Left lung (tissue), 10 donors: Measurements from ENCODE around the gene FARP2. TPM values are rescaled to one million over a fixed set of nuclear protein-coding genes. Genes with fewer than 3 reads are reported as not detected.
A peak's percentile ranks its signal among the peaks of the same experiment; 100 is the strongest.
"Not testable (repeated sequence)": the region's sequence is repeated elsewhere in the genome, so short reads cannot be mapped to it uniquely, and the experiment has no call there.

Experiments used
- ATAC-seq: fragments of 200-7000 bp; cut with Tn5 transposase; one replicate; pipeline ENCODE4 v1.9.1; 2020; ENCODE audit warnings: moderate library complexity
- DNase-seq, 4 donors: peaks; one replicate each; pipeline ENCODE4 v3.0.0-alpha.2; 2013 to 2020
- H3K27ac ChIP-seq, 2 donors: fragments of 200-600 bp; sonication (generic) in 1 of 2; one replicate each; pipeline versions ENCODE4 v1.5.0 to v1.8.0; 2020 to 2021
- H3K27me3 ChIP-seq, 2 donors: fragments of 200-600 bp; sonication (generic) in 1 of 2; one replicate each; pipeline versions ENCODE4 v1.5.0 to v1.8.0; 2020 to 2021
- H3K36me3 ChIP-seq, 2 donors: fragments of 200-600 bp; sonication (generic) in 1 of 2; one replicate each; pipeline versions ENCODE4 v1.5.0 to v1.8.0; 2020 to 2021
- H3K4me1 ChIP-seq, 2 donors: fragments of 200-600 bp; one replicate each; pipeline ENCODE4 v1.8.0; 2021
- H3K4me3 ChIP-seq, 2 donors: fragments of 200-600 bp; sonication (generic) in 1 of 2; one replicate each; pipeline versions ENCODE4 v1.5.0 to v1.8.0; 2020 to 2021; ENCODE audit warnings: mild to moderate bottlenecking in 1 of 2
- H3K9me3 ChIP-seq, 2 donors: fragments of 200-600 bp; sonication (generic) in 1 of 2; one replicate each; pipeline versions ENCODE4 v1.5.0 to v1.8.0; 2020 to 2021
- intact Hi-C, 2 donors: fragments of 100-400 bp; cut with DNase I; formaldehyde crosslinking; loops; one replicate each; pipeline versions ENCODE4 v1.11.2 to v1.14.2; 2022
- polyA plus RNA-seq, 6 donors: library from polyadenylated mRNA; unstranded; fragments of 120-200 nt; gene quantifications; one replicate each; pipeline ENCODE4 v1.2.1, GENCODE V29; 2013; ENCODE audit not compliant: insufficient read length in 6 of 6
- total RNA-seq, 2 donors: library from RNA; stranded (reverse); fragmentation: NEBNext Ultra II Directional; extraction: Animal tissue kit (Norgen Biotek cat#: 25700); gene quantifications; one replicate each; pipeline ENCODE4 v1.2.1, GENCODE V29; 2021
- TF ChIP-seq, protein P1 (sequence below), 2 donors: fragments of 200-600 bp; sonication (generic) in 1 of 2; IDR thresholded peaks; one replicate each; pipeline versions ENCODE4 v1.5.0 to v1.8.0; 2021; ENCODE audit warnings: antibody characterized with exemption in 2 of 2
- donor health status: DM: no; HTN: yes; CAD: no.
- donor health status: DM: no; HTN: no; CAD: no.

The FARP2 gene
- total and polyA plus RNA-seq, 8 donors = 32.2 to 54.8 (median 49.9) TPM

DNA sequence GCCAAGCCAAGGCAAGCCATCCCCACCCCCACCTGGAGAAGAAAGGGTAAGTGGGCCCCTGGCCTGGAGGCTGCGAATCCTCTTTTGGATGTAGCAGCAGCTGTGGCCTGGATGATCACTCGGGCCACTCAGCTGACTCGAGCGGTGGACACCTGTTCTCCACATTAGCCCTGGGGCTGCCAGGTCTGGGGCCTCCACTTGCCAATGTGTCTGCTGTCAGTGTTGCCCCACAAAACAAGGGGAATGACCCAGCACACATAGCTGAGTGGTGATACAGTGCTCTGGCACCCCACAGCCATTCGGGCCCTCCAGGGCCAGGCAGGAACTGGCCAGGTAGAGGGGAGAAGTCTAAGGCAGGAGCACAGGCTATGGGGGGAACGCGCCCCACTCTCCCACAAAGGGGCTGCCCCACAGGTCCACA lies 149.7 kb downstream of the FARP2 start:
- TF ChIP-seq, protein P1, sequence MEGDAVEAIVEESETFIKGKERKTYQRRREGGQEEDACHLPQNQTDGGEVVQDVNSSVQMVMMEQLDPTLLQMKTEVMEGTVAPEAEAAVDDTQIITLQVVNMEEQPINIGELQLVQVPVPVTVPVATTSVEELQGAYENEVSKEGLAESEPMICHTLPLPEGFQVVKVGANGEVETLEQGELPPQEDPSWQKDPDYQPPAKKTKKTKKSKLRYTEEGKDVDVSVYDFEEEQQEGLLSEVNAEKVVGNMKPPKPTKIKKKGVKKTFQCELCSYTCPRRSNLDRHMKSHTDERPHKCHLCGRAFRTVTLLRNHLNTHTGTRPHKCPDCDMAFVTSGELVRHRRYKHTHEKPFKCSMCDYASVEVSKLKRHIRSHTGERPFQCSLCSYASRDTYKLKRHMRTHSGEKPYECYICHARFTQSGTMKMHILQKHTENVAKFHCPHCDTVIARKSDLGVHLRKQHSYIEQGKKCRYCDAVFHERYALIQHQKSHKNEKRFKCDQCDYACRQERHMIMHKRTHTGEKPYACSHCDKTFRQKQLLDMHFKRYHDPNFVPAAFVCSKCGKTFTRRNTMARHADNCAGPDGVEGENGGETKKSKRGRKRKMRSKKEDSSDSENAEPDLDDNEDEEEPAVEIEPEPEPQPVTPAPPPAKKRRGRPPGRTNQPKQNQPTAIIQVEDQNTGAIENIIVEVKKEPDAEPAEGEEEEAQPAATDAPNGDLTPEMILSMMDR (IDR thresholded peaks at IDR 0.05) = no peak
- intact Hi-C loops = no loop called here
- Histone ChIP-seq H3K27ac (no peak overlapping the region), H3K27me3 (peaks cover 0 to 8% of the 10 kb centered on the region in 2 donors), H3K36me3 (peaks cover 0 to 13% of the 10 kb centered on the region in 2 donors), H3K4me1 (peaks cover 16 to 30% of the 10 kb centered on the region in 2 donors), H3K9me3 (no peaks in the 10 kb centered on the region), H3K4me3 (no peak overlapping the region)
- ATAC-seq (no peak), DNase-seq (no peak)

DNA sequence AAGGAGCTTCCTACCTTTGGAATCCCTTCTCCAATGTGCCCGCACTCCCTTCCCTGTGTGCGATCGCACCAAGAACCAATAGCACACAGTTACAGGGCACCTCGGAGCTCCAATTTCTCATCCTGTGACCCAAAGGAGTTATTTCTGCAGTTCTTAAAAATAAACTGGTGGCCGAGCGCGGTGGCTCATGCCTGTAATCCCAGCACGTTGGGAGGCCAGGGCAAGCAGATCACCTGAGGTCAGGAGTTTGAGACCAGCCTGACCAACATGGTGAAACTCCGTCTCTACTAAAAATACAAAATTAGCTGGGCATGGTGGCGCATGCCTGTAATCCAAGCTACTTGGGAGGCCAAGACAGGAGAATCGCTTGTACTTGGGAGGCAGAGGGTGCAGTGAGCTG lies 150.2 kb downstream of the FARP2 start:
- DNase-seq, H3K36me3 ChIP-seq, H3K27me3 ChIP-seq, H3K9me3 ChIP-seq, H3K27ac ChIP-seq, intact Hi-C loops, ATAC-seq, H3K4me3 ChIP-seq: not testable (repeated sequence)
- H3K4me1 ChIP-seq = peaks cover 16 to 30% of the 10 kb centered on the region in 2 donors

DNA sequence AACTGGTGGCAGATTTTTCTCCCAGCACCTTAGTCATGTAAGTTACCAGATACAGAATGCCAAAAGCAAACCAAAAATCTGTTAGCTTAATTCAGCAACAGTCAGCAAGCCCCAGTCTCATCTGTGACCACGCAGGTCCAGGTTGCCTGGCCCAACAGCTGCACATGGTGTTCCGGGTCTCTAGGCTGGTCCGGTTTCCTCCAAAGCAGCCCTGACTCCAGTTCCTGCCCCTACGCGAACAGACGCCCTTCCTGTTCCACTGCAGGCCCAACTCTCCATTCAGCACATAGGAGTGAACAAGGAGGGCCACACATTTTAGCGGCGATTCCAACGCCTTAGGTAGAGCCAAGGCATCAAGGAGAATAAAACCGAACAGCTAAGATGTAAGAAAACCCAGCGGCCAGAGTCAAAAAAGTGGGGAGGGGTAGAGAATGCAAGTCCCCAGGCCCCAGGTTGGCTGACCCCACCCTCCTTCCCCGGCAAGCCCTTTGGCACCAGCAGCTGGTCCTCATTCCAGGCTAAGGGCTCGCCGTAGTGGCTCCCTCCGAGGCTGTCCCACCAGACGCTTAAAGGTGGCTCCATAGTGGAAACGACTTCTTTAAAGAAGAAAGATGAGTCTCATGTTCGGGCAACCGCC lies 150.8 kb downstream of the FARP2 start:
- ATAC-seq (no peak), DNase-seq (no peak)
- H3K4me1 ChIP-seq = peaks cover 16 to 30% of the 10 kb centered on the region in 2 donors
- peak overlapping the region in 1 of 2 donors; percentile 81 for H3K27ac ChIP-seq
- H3K4me3 ChIP-seq = peak overlapping the region; percentile 64 to 86
- intact Hi-C loops = no loop called here
- H3K36me3 ChIP-seq = peaks cover 0 to 2% of the 10 kb centered on the region in 2 donors
- no peaks in the 10 kb centered on the region for H3K9me3 ChIP-seq
- TF ChIP-seq, protein P1 (IDR thresholded peaks at IDR 0.05) = no peak
- peaks cover 0 to 8% of the 10 kb centered on the region in 2 donors for H3K27me3 ChIP-seq

DNA sequence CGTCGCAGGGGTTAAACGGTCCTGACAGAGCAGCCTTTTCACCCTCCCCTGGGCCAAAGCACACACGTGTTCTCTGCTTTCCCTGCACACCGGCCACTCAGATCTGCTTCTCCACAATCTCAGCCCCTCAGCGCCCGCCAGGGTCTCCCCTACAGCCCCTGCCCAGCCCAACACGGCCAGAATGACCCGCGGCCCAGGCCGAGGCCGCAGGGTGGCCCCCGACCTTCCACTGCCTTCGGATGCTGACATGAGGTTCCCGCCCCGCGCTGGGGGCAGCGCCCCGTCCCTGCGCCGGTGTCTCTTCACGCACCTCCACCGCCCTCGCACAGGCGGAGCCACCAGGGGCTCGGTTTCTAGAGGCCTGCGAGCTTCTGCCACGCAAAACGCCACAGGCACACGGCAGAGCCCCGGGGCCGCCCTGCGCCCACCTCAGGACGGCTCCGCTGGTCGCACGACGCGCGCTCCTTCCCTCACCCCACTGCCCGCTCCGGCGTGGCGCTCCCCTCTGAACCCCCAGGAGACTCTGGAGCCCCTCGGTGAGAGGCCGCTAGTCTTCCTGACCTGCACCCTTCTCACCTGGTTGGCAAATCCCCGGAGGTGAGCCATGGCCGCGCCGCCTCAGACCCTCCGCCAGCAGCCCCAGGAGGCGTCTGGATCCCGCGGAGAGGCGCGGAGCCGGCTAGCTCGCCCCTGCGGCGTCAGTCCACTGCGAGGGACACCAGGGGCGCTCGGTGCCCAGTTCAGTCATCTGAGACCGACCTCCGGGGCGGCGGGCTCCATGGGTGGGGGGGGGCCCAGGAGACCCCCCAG lies 151.6 kb downstream of the FARP2 start:
- H3K4me3 ChIP-seq = peak overlapping the region; percentile 64 to 86
- H3K27ac ChIP-seq = peak overlapping the region; percentile 70 to 81
- peak; percentile 30 for ATAC-seq
- H3K4me1 ChIP-seq = peaks cover 16 to 30% of the 10 kb centered on the region in 2 donors
- TF ChIP-seq, protein P1 (IDR thresholded peaks at IDR 0.05) = no peak
- intact Hi-C loops = no loop called here
- no peaks in the 10 kb centered on the region for H3K9me3 ChIP-seq
- peak in 3 of 4 donors; percentile 43 to 89 (median 64) for DNase-seq
- peaks cover 0 to 8% of the 10 kb centered on the region in 2 donors for H3K27me3 ChIP-seq
- H3K36me3 ChIP-seq = no peaks in the 10 kb centered on the region

DNA sequence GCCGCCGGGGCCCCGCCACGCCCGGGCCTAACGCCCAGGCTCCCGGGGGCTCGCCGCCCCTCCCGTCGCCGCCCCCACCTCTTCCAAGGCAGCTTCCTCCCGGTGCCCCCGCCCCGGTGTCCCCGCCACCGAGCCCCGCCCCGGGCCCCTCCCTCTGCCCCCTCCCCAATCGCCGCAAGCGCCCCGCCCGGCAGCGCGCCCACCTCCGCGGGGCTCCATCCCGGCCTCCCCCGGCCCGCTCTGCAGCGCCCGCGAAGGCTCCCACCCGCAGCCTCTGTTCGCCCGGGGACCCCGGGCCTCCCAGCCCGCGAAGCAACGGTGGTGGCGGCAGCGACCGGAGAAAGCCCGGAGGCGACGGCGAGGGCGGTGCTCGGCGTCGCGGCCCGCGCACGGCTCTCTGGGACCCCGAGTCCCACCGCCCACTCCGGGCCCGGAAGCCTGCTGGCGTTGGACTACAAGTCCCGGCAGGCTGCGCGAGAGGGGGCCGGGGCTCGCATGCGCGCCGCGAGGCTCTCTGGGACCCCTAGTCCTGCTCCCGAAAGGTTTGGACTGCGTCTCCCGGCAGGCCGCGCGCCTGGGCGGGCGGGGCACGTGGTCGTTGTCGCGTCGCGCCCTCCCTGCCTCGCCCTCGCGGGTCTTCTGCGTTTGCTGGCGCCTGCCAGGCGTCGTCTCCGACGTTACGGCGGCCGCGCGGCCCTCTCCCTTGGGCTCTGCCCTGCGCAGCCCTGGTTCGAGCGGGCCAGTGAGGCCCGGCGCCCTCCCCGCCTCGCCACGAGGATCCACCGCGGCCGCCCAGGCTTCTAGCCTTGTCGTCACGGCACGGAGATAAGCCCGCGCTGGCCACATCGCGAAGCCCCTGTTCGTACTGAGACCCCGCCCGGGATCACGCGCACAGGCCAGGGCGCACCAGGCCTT lies 152.4 kb downstream of the FARP2 start, which contains the start of gene STK25:
Gene STK25 (minus strand): TSS at position 345 of the 915 bp plus-strand sequence. CDS start 549 bp downstream, outside the sequence.
- Histone ChIP-seq H3K9me3 (no peaks in the 10 kb centered on the region), H3K27ac (peak within 1 kb of the TSS; percentile 70 to 81), H3K36me3 (no peaks in the 10 kb centered on the region), H3K4me1 (peaks cover 16 to 30% of the 10 kb centered on the region in 2 donors), H3K4me3 (peak within 1 kb of the TSS; percentile 64 to 86), H3K27me3 (peaks cover 0 to 8% of the 10 kb centered on the region in 2 donors)
- intact Hi-C loops = no loop called here
- TF ChIP-seq, protein P1 (IDR thresholded peaks at IDR 0.05) = no peak
- DNase-seq = peak; percentile 98 to 99 (median 98)
- peak; percentile 97 for ATAC-seq
